GM20431 (cell line): ENCODE measurements around the gene GRIK4.

Experiments used
- in situ Hi-C: fragments of 300-500 bp; cut with MseI, MboI; formaldehyde crosslinking; loops from one replicate; pipeline ENCODE4 v1.15.0; 2020; ENCODE audit warnings: low sequenced_read_pairs; ENCODE audit not compliant: unreplicated experiment

GRIK4 gene

GRCh38 chr11:120688163-120688562 lies 176.6 kb downstream of the GRIK4 start:
- in situ Hi-C loops, result loop anchor here (10.0 kb wide), 1 partner anchor 173 kb away; the partner anchor contains the start of gene GRIK4

GRCh38 chr11:120689596-120690275 lies 178.2 kb downstream of the GRIK4 start:
- in situ Hi-C loops, result loop anchor here (10.0 kb wide), 1 partner anchor 175 kb away; the partner anchor contains the start of gene GRIK4

- in situ Hi-C loops, result no loop called here
Observed at GRCh38 chr11:120690406-120690805, 178.9 kb downstream of the GRIK4 start.

- in situ Hi-C loops, result no loop called here
Observed at GRCh38 chr11:120694726-120695125, 183.2 kb downstream of the GRIK4 start.

- in situ Hi-C loops, result no loop called here
Observed at GRCh38 chr11:120695426-120695825, 183.9 kb downstream of the GRIK4 start.

GRCh38 chr11:120695939-120696338 lies 184.4 kb downstream of the GRIK4 start:
- in situ Hi-C loops, result no loop called here

GRCh38 chr11:120696597-120697218 lies 185.2 kb downstream of the GRIK4 start:
- in situ Hi-C loops, result no loop called here

- in situ Hi-C loops, result no loop called here
Observed at GRCh38 chr11:120698918-120699317, 187.4 kb downstream of the GRIK4 start.

GRCh38 chr11:120702656-120703055 lies 191.1 kb downstream of the GRIK4 start:
- in situ Hi-C loops, result no loop called here

GRCh38 chr11:120703358-120704152 lies 192.0 kb downstream of the GRIK4 start:
- in situ Hi-C loops, result no loop called here

- in situ Hi-C loops, result no loop called here
Observed at GRCh38 chr11:120704256-120704750, 192.8 kb downstream of the GRIK4 start.

- in situ Hi-C loops, result no loop called here
Observed at GRCh38 chr11:120706257-120706656, 194.7 kb downstream of the GRIK4 start.

GRCh38 chr11:120707098-120707497 lies 195.6 kb downstream of the GRIK4 start:
- in situ Hi-C loops, result no loop called here

GRCh38 chr11:120707663-120708062 lies 196.1 kb downstream of the GRIK4 start:
- in situ Hi-C loops, result no loop called here

GRCh38 chr11:120708511-120709183 lies 197.1 kb downstream of the GRIK4 start:
- in situ Hi-C loops, result no loop called here

- in situ Hi-C loops, result no loop called here
Observed at GRCh38 chr11:120709808-120710207, 198.3 kb downstream of the GRIK4 start.

- in situ Hi-C loops, result no loop called here
Observed at GRCh38 chr11:120710354-120711131, 199.0 kb downstream of the GRIK4 start.

- in situ Hi-C loops, result no loop called here
Observed at GRCh38 chr11:120712014-120712413, 200.5 kb downstream of the GRIK4 start.

- in situ Hi-C loops, result no loop called here
Observed at GRCh38 chr11:120712881-120713280, 201.3 kb downstream of the GRIK4 start.
